ENCODE results near the gene TAS2R41. TPM values are rescaled to one million over a fixed set of nuclear protein-coding genes. Genes with fewer than 3 reads are reported as not detected.

The TAS2R41 gene
- total and polyA plus RNA-seq, 10 donors = 0.41 to 0.95 (median 0.55) TPM; not detected in 7

GRCh38 chr7:143458681-143459080 lies 19.0 kb upstream of the TAS2R41 start:
- no peaks in the 10 kb centered on the region for H3K36me3 ChIP-seq
- peaks cover 0 to 13% (median 2%) of the 10 kb centered on the region in 8 donors for H3K9me3 ChIP-seq
- no peak overlapping the region for H3K4me3 ChIP-seq
- no peaks in the 10 kb centered on the region for H3K27me3 ChIP-seq (replicated peaks in 1 of 7)
- intact Hi-C loops (cut with DNase I; ENCODE audit: low total_unique reads) = no loop called here
- WGBS, 5 donors = 71 to 80% (median 78%) methylated on average over 3 of the region's 3 CpGs
- TF ChIP-seq CTCF (IDR thresholded peaks at IDR 0.05 in 8 of 11, conservative IDR thresholded peaks at IDR 0.05 in 3 of 11) (no peak), POLR2A (IDR thresholded peaks at IDR 0.05) (no peak), POLR2AphosphoS5 (IDR thresholded peaks at IDR 0.05) (no peak)
- DNase-seq = no peak
- no peaks in the 10 kb centered on the region for H3K4me1 ChIP-seq
- peak overlapping the region in 3 of 8 donors; percentile 29 to 56 (median 37) for H3K27ac ChIP-seq

GRCh38 chr7:143459359-143459758 lies 18.3 kb upstream of the TAS2R41 start:
- 90 to 93% (median 93%) methylated on average over 1 of the region's 1 CpG for WGBS, 5 donors
- no peak for TF ChIP-seq POLR2AphosphoS5 (IDR thresholded peaks at IDR 0.05)
- no peak for TF ChIP-seq POLR2A (IDR thresholded peaks at IDR 0.05)
- TF ChIP-seq CTCF (IDR thresholded peaks at IDR 0.05 in 8 of 11, conservative IDR thresholded peaks at IDR 0.05 in 3 of 11) = no peak
- no peaks in the 10 kb centered on the region for H3K4me1 ChIP-seq

GRCh38 chr7:143460271-143460979 lies 17.2 kb upstream of the TAS2R41 start:
- DNase-seq = no peak
- WGBS, 5 donors = 67 to 84% (median 69%) methylated on average over 4 of the region's 4 CpGs
- no peaks in the 10 kb centered on the region for H3K36me3 ChIP-seq
- no peaks in the 10 kb centered on the region for H3K4me1 ChIP-seq
- no peak overlapping the region for H3K4me3 ChIP-seq
- peaks cover 0 to 13% (median 2%) of the 10 kb centered on the region in 8 donors for H3K9me3 ChIP-seq
- H3K27me3 ChIP-seq (replicated peaks in 1 of 7) = no peaks in the 10 kb centered on the region
- TF ChIP-seq POLR2AphosphoS5 (IDR thresholded peaks at IDR 0.05) (no peak), CTCF (IDR thresholded peaks at IDR 0.05 in 8 of 11, conservative IDR thresholded peaks at IDR 0.05 in 3 of 11) (no peak), POLR2A (IDR thresholded peaks at IDR 0.05) (no peak)
- no peak overlapping the region for H3K27ac ChIP-seq
- intact Hi-C loops (cut with DNase I; ENCODE audit: low total_unique reads) = no loop called here

More at GRCh38 chr7:143459359-143459758, 18.3 kb upstream of the TAS2R41 start:
- Histone ChIP-seq H3K4me3 (no peak overlapping the region), H3K9me3 (peaks cover 0 to 13% (median 2%) of the 10 kb centered on the region in 8 donors), H3K27ac (no peak overlapping the region), H3K36me3 (no peaks in the 10 kb centered on the region), H3K27me3 (replicated peaks in 1 of 7) (no peaks in the 10 kb centered on the region)
- DNase-seq = no peak
- intact Hi-C loops (cut with DNase I; ENCODE audit: low total_unique reads) = no loop called here

- Histone ChIP-seq H3K9me3 (peaks cover 0 to 13% (median 2%) of the 10 kb centered on the region in 8 donors), H3K27me3 (replicated peaks in 1 of 7) (no peaks in the 10 kb centered on the region), H3K36me3 (no peaks in the 10 kb centered on the region), H3K27ac (no peak overlapping the region), H3K4me1 (no peaks in the 10 kb centered on the region), H3K4me3 (no peak overlapping the region)
- intact Hi-C loops (cut with DNase I; ENCODE audit: low total_unique reads) = no loop called here
- no peak for DNase-seq
- 81 to 94% (median 87%) methylated on average over 3 of the region's 3 CpGs for WGBS, 5 donors
- TF ChIP-seq POLR2AphosphoS5 (IDR thresholded peaks at IDR 0.05) (no peak), CTCF (IDR thresholded peaks at IDR 0.05 in 8 of 11, conservative IDR thresholded peaks at IDR 0.05 in 3 of 11) (no peak), POLR2A (IDR thresholded peaks at IDR 0.05) (no peak)
Observed at GRCh38 chr7:143462045-143462444, 15.6 kb upstream of the TAS2R41 start.
